HG03520 (cell line): ENCODE data around the gene APOL2.
"Not testable (repeated sequence)": the region's sequence is repeated elsewhere in the genome, so short reads cannot be mapped to it uniquely, and the experiment has no call there.

Experiments used
- ATAC-seq: cut with Tn5 transposase; IDR thresholded peaks from one replicate; pipeline ENCODE4 v1.9.1; 2021; ENCODE audit warnings: mild to moderate bottlenecking, moderate library complexity; ENCODE audit not compliant: unreplicated experiment

The APOL2 gene

GRCh38 chr22:36202906-36203305 is 36.4 kb downstream of the APOL2 start:
- not testable (repeated sequence) for ATAC-seq

GRCh38 chr22:36201630-36202319 is 37.6 kb downstream of the APOL2 start, which contains the start of gene APOL4:
Gene APOL4 (minus strand): TSS chr22:36201809. CDS start chr22:36201734, 75 bp downstream.
- ATAC-seq: no peak

- ATAC-seq: not testable (repeated sequence)
Measured at GRCh38 chr22:36201025-36201424, 38.3 kb downstream of the APOL2 start.

GRCh38 chr22:36199001-36199551 is 40.3 kb downstream of the APOL2 start:
- no peak for ATAC-seq

GRCh38 chr22:36198536-36198935 is 40.8 kb downstream of the APOL2 start:
- ATAC-seq: no peak

GRCh38 chr22:36197514-36198146 is 41.7 kb downstream of the APOL2 start:
- ATAC-seq: no peak

- ATAC-seq: no peak
Measured at GRCh38 chr22:36197065-36197440, 42.3 kb downstream of the APOL2 start.

- no peak for ATAC-seq
Measured at GRCh38 chr22:36196254-36197064, 42.9 kb downstream of the APOL2 start.

GRCh38 chr22:36194971-36195370 is 44.4 kb downstream of the APOL2 start:
- no peak for ATAC-seq

GRCh38 chr22:36194385-36194784 is 44.9 kb downstream of the APOL2 start:
- no peak for ATAC-seq

- ATAC-seq: no peak
Measured at GRCh38 chr22:36193577-36193976, 45.8 kb downstream of the APOL2 start.

- ATAC-seq: no peak
Measured at GRCh38 chr22:36193171-36193570, 46.2 kb downstream of the APOL2 start.

- no peak for ATAC-seq
Measured at GRCh38 chr22:36192542-36192941, 46.8 kb downstream of the APOL2 start.

GRCh38 chr22:36191106-36191836 is 48.1 kb downstream of the APOL2 start:
- no peak for ATAC-seq

- not testable (repeated sequence) for ATAC-seq
Measured at GRCh38 chr22:36187862-36188261, 51.5 kb downstream of the APOL2 start.

GRCh38 chr22:36185828-36186624 is 53.3 kb downstream of the APOL2 start:
- ATAC-seq: no peak

GRCh38 chr22:36184433-36185025 is 54.8 kb downstream of the APOL2 start:
- ATAC-seq: no peak

- ATAC-seq: no peak
Measured at GRCh38 chr22:36183446-36183845, 55.9 kb downstream of the APOL2 start.

- ATAC-seq: no peak
Measured at GRCh38 chr22:36182857-36183256, 56.5 kb downstream of the APOL2 start.

GRCh38 chr22:36182056-36182455 is 57.3 kb downstream of the APOL2 start:
- no peak for ATAC-seq
